Calu3 (cell line): ENCODE results near the gene CEMIP. TPM values are rescaled to one million over a fixed set of nuclear protein-coding genes. Genes with fewer than 3 reads are reported as not detected.

ENCODE experiments used
- BruUV-seq: library from RNA; stranded (reverse); fragments of 400-500 nt; replicated peaks from 2 replicates; lab custom pipeline; 2021; lab: Mats Ljungman, UMichigan
- CTCF ChIA-PET: fragments of 300-600 bp; sonication (Branson Sonifier 250); formaldehyde crosslinking; loops from one replicate; lab custom pipeline; 2022; ENCODE audit warnings: antibody characterized with exemption; lab: Charles Lee
- DNase-seq: peaks from one replicate; pipeline ENCODE4 v3.0.0; 2022
- H3K27ac Mint-ChIP-seq: one replicate; pipeline ENCODE4 v1.8.0; 2022; ENCODE audit warnings: mixed read lengths; ENCODE audit not compliant: unreplicated experiment
- H3K27me3 Mint-ChIP-seq: one replicate; pipeline ENCODE4 v1.8.0; 2022; ENCODE audit warnings: mixed read lengths; ENCODE audit not compliant: unreplicated experiment
- H3K36me3 Mint-ChIP-seq: one replicate; pipeline ENCODE4 v1.8.0; 2022; ENCODE audit warnings: mild to moderate bottlenecking, moderate library complexity, mixed read lengths; ENCODE audit not compliant: insufficient read depth, unreplicated experiment
- H3K4me1 Mint-ChIP-seq: one replicate; pipeline ENCODE4 v1.8.0; 2022; ENCODE audit warnings: mild to moderate bottlenecking, low read depth, mixed read lengths; ENCODE audit not compliant: unreplicated experiment
- H3K4me3 Mint-ChIP-seq: one replicate; pipeline ENCODE4 v1.8.0; 2022; ENCODE audit warnings: mild to moderate bottlenecking, low read depth, moderate library complexity, mixed read lengths; ENCODE audit not compliant: unreplicated experiment
- H3K9me3 Mint-ChIP-seq: one replicate; pipeline ENCODE4 v1.8.0; 2022; ENCODE audit warnings: low read depth, mixed read lengths; ENCODE audit not compliant: unreplicated experiment
- intact Hi-C: fragments of 100-400 bp; cut with micrococcal nuclease; formaldehyde crosslinking; loops from one replicate; pipeline ENCODE4 v1.10.0; 2022; ENCODE audit not compliant: unreplicated experiment
- total RNA-seq: library from RNA; stranded (reverse); gene quantifications from 2 replicates; pipeline ENCODE4 v1.2.3, GENCODE V29; 2022
- TF ChIP-seq, protein P1 (sequence below): fragments of 200-600 bp; IDR thresholded peaks from one replicate; pipeline ENCODE4 v1.8.0; 2022; ENCODE audit warnings: antibody characterized with exemption; ENCODE audit not compliant: unreplicated experiment

Gene CEMIP
- total RNA-seq, 1 experiment from 2014 or later = 1.8 TPM

DNA sequence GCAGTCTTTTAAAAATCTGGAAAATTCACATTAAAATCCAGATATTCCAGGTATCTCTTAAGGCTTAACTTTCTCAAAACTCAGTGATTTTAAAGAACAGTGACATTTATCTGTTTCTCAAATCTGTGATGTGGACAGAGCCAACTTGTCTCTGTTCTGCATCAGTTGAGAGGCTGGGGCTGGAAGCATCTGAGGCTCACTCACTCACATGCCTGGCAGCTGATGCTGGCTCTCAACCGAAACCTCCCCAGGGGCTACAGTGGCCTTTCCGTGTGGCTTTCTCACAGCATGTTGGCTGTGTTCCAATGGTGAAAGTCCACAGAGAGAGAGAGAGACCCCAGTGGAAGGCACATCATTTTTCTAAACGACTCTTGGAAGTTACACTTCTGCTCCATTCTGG, 53.5 kb downstream of the CEMIP start:
- no peaks in the 10 kb centered on the region for H3K27me3 Mint-ChIP-seq
- H3K9me3 Mint-ChIP-seq = no peaks in the 10 kb centered on the region
- TF ChIP-seq, protein P1, sequence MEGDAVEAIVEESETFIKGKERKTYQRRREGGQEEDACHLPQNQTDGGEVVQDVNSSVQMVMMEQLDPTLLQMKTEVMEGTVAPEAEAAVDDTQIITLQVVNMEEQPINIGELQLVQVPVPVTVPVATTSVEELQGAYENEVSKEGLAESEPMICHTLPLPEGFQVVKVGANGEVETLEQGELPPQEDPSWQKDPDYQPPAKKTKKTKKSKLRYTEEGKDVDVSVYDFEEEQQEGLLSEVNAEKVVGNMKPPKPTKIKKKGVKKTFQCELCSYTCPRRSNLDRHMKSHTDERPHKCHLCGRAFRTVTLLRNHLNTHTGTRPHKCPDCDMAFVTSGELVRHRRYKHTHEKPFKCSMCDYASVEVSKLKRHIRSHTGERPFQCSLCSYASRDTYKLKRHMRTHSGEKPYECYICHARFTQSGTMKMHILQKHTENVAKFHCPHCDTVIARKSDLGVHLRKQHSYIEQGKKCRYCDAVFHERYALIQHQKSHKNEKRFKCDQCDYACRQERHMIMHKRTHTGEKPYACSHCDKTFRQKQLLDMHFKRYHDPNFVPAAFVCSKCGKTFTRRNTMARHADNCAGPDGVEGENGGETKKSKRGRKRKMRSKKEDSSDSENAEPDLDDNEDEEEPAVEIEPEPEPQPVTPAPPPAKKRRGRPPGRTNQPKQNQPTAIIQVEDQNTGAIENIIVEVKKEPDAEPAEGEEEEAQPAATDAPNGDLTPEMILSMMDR = no peak
- H3K4me1 Mint-ChIP-seq = no peaks in the 10 kb centered on the region
- H3K27ac Mint-ChIP-seq = no peak overlapping the region
- intact Hi-C loops = no loop called here
- DNase-seq = no peak
- BruUV-seq = no TSS peak
- H3K4me3 Mint-ChIP-seq = no peak overlapping the region
- CTCF ChIA-PET = no interaction called here
- H3K36me3 Mint-ChIP-seq = no peaks in the 10 kb centered on the region

DNA sequence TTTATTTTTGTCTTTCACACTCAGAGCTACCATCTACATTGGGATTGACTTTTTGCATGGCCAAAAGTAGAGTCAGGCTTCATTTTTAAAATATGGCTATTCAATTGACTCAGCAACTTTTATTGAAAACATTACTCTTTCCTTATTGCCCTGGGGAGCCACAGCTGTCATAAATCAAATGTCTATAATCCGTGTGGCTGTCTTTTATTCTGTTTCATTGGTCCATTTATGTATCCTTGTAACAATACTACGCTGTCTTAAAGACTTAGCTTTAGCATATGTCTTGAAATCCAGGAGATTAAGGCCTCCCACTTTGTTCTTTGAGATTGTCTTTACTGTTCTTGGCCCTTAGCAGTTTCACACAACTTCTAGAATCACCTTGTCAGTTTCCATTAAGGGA, 55.2 kb downstream of the CEMIP start:
- peaks cover 4% of the 10 kb centered on the region for H3K36me3 Mint-ChIP-seq
- H3K4me3 Mint-ChIP-seq = no peak overlapping the region
- no peak overlapping the region for H3K27ac Mint-ChIP-seq
- TF ChIP-seq, protein P1 = no peak
- no peaks in the 10 kb centered on the region for H3K9me3 Mint-ChIP-seq
- no TSS peak for BruUV-seq
- intact Hi-C loops = no loop called here
- CTCF ChIA-PET = interaction anchor here (0.7 to 1.2 kb wide), 2 partner anchors 10 to 38 kb away, joined by 3 read pairs; no protein-coding TSS in a partner anchor
- DNase-seq = no peak
- no peaks in the 10 kb centered on the region for H3K27me3 Mint-ChIP-seq
- H3K4me1 Mint-ChIP-seq = peaks cover 11% of the 10 kb centered on the region

DNA sequence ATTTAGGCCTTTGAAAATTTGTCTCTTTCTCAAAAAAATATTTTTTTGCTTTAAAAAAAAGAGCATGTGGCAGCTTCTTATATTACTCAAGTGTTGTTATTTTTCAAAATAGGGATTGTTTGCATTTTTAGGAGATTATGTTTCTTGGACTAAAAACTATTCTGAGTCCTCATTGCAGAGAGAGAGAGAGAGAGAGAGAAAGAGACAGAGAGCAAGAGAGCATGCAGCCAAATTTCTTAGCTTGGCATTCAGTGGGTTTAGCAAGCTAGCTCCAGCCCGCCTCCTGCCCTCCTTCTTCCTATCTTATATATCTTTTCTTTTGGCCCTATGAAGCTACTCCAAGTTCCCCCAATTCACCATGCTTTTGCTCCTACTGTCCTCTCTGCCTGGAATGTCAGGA, 55.7 kb downstream of the CEMIP start:
- no peak overlapping the region for H3K27ac Mint-ChIP-seq
- DNase-seq = no peak
- H3K27me3 Mint-ChIP-seq = no peaks in the 10 kb centered on the region
- no peaks in the 10 kb centered on the region for H3K9me3 Mint-ChIP-seq
- intact Hi-C loops = no loop called here
- peaks cover 4% of the 10 kb centered on the region for H3K36me3 Mint-ChIP-seq
- no TSS peak for BruUV-seq
- H3K4me3 Mint-ChIP-seq = no peak overlapping the region
- peaks cover 16% of the 10 kb centered on the region for H3K4me1 Mint-ChIP-seq
- TF ChIP-seq, protein P1 = no peak
- CTCF ChIA-PET = interaction anchor here (0.7 to 1.2 kb wide), 2 partner anchors 9 to 38 kb away, joined by 3 read pairs; no protein-coding TSS in a partner anchor

DNA sequence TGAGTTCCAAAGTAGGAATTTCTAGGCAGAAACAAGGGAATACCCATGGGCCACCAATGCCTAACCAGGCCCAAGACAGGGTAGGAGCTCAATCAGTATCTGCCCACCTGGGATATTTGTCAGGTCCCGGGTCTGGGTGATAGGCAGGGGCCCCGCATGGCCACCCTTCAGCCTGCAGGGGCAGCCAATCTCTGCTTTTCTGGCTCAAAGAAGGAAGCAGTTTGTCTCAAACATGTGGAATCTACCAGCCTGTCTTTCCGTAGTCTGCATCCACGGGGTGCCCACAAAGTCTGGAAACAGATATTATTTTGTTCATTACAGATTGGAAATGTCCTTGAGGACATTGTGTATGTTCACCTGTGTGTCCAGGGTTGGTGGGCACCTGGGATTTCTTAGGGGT, 56.2 kb downstream of the CEMIP start:
- no peak overlapping the region for H3K27ac Mint-ChIP-seq
- DNase-seq = peak; percentile 46
- TF ChIP-seq, protein P1 = no peak
- intact Hi-C loops = no loop called here
- no peaks in the 10 kb centered on the region for H3K27me3 Mint-ChIP-seq
- CTCF ChIA-PET = interaction anchor here (0.7 to 1.2 kb wide), 2 partner anchors 9 to 37 kb away, joined by 3 read pairs; no protein-coding TSS in a partner anchor
- no peaks in the 10 kb centered on the region for H3K9me3 Mint-ChIP-seq
- H3K4me1 Mint-ChIP-seq = peaks cover 20% of the 10 kb centered on the region
- BruUV-seq = no TSS peak
- H3K36me3 Mint-ChIP-seq = peaks cover 4% of the 10 kb centered on the region
- no peak overlapping the region for H3K4me3 Mint-ChIP-seq
